ENCODE data around the gene PEX26. TPM values are rescaled to one million over a fixed set of nuclear protein-coding genes. Genes with fewer than 3 reads are reported as not detected.

PEX26 gene
- total and polyA plus RNA-seq, 12 donors, result 8.4 to 57.8 (median 34.0) TPM

DNA sequence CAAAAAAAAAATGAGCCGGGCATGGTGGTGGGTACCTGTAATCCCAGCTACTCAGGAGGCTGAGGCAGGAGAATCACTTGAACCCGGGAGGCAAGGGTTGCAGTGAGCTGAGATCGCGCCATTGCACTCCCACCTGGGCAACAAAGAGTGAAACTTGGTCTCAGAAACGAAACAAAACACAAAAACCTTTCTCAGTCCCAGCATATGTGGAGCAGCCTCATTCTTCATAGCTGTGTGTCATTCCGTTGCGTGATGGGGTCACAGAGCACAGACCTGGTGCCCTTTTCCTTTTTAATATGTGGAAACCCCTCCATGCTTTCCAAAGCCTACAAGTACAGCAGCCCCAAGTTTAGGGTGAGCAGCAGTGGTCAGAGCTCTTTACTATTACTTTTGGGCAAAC is 13.7 kb downstream of the PEX26 start:
- TF ChIP-seq, protein P1, sequence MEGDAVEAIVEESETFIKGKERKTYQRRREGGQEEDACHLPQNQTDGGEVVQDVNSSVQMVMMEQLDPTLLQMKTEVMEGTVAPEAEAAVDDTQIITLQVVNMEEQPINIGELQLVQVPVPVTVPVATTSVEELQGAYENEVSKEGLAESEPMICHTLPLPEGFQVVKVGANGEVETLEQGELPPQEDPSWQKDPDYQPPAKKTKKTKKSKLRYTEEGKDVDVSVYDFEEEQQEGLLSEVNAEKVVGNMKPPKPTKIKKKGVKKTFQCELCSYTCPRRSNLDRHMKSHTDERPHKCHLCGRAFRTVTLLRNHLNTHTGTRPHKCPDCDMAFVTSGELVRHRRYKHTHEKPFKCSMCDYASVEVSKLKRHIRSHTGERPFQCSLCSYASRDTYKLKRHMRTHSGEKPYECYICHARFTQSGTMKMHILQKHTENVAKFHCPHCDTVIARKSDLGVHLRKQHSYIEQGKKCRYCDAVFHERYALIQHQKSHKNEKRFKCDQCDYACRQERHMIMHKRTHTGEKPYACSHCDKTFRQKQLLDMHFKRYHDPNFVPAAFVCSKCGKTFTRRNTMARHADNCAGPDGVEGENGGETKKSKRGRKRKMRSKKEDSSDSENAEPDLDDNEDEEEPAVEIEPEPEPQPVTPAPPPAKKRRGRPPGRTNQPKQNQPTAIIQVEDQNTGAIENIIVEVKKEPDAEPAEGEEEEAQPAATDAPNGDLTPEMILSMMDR (IDR thresholded peaks at IDR 0.05), result no peak
- TF ChIP-seq POLR2A (IDR thresholded peaks at IDR 0.05), result no peak
- Histone ChIP-seq H3K36me3 (replicated peaks in 1 of 2) (peaks cover 0 to 25% of the 10 kb centered on the region in 2 donors), H3K27ac (peak overlapping the region; percentile 58 to 98 (median 93)), H3K4me1 (replicated peaks in 1 of 2) (peaks cover 17 to 23% of the 10 kb centered on the region in 2 donors), H3K4me3 (peak overlapping the region in 1 of 4 donors; percentile 25), H3K9me3 (replicated peaks in 1 of 3) (no peaks in the 10 kb centered on the region), H3K27me3 (no peaks in the 10 kb centered on the region)
- 41 to 60% (median 52%) methylated on average over 7 of the region's 7 CpGs for WGBS, 4 donors
- DNase-seq, result peak in 1 of 7 donors; percentile 37
- intact Hi-C loops (cut with DNase I), result no loop called here

DNA sequence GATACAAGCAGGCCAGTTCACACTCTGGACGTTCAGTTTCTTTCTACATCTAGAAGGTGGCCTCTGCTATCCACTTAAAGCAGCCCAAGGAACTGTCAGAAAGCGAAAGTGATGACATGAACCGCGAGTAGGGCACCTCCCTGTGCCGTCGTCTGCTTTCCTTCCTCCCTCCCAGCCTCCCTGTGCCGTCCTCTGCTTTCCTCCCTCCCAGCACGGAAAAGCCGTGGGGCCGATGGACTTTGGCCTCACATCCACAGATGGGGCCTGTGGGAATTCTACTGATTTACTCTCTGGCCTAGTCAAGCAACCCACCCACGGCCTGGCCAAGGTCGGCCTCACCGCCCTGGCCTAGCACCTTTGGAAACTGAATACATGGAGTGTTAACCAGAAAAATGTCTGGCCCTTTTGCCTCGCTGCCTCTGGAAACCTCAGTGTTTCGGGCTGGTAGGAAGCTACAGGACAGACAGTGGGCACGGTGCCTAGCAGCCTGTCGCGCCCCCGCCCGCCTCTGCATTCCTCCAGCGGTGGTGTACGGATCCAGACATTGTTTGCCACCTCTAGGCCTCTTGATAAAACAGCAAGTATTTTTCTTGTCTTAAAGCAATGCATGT is 14.2 kb downstream of the PEX26 start:
- peaks cover 17 to 23% of the 10 kb centered on the region in 2 donors for H3K4me1 ChIP-seq (replicated peaks in 1 of 2)
- peaks cover 0 to 21% of the 10 kb centered on the region in 2 donors for H3K36me3 ChIP-seq (replicated peaks in 1 of 2)
- H3K27me3 ChIP-seq, result no peaks in the 10 kb centered on the region
- peak overlapping the region; percentile 58 to 98 (median 93) for H3K27ac ChIP-seq
- H3K9me3 ChIP-seq (replicated peaks in 1 of 3), result no peaks in the 10 kb centered on the region
- peak; percentile 74 to 92 (median 87) for DNase-seq
- 19 to 25% (median 22%) methylated on average over 11 to 22 of the region's 22 CpGs for WGBS, 4 donors
- intact Hi-C loops (cut with DNase I), result no loop called here
- no peak for TF ChIP-seq POLR2A (IDR thresholded peaks at IDR 0.05)
- TF ChIP-seq, protein P1 (IDR thresholded peaks at IDR 0.05), result peak in 4 of 6 experiments; percentile 19 to 41 (median 30)
- H3K4me3 ChIP-seq, result peak overlapping the region in 1 of 4 donors; percentile 25

DNA sequence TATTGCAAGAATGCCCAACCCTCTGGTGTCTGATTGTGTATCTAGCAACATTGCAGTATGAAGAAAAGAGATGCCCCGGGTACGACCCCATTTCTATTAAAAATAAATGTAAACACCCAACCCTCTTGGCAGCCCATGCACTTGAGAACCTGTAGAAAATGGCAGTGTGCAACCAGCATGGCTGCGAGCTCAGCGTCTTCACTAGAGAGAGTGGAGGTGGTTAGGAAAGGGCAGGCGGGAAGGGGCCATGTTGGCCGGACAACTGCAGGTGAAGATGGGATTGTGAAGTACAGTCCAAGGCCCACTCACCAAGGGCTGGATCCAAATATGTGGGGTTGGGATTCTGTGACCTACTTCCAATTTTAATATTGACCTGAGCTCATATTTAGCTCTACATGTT is 15.9 kb downstream of the PEX26 start:
- no peak overlapping the region for H3K27ac ChIP-seq
- no peak overlapping the region for H3K4me3 ChIP-seq
- peaks cover 0 to 4% of the 10 kb centered on the region in 2 donors for H3K36me3 ChIP-seq (replicated peaks in 1 of 2)
- intact Hi-C loops (cut with DNase I), result no loop called here
- TF ChIP-seq, protein P1 (IDR thresholded peaks at IDR 0.05), result no peak
- no peak for TF ChIP-seq POLR2A (IDR thresholded peaks at IDR 0.05)
- WGBS, 4 donors, result 92 to 98% (median 94%) methylated on average over 6 of the region's 6 CpGs
- H3K27me3 ChIP-seq, result no peaks in the 10 kb centered on the region
- H3K4me1 ChIP-seq (replicated peaks in 1 of 2), result peaks cover 17 to 18% of the 10 kb centered on the region in 2 donors
- no peak for DNase-seq
- no peaks in the 10 kb centered on the region for H3K9me3 ChIP-seq (replicated peaks in 1 of 3)

DNA sequence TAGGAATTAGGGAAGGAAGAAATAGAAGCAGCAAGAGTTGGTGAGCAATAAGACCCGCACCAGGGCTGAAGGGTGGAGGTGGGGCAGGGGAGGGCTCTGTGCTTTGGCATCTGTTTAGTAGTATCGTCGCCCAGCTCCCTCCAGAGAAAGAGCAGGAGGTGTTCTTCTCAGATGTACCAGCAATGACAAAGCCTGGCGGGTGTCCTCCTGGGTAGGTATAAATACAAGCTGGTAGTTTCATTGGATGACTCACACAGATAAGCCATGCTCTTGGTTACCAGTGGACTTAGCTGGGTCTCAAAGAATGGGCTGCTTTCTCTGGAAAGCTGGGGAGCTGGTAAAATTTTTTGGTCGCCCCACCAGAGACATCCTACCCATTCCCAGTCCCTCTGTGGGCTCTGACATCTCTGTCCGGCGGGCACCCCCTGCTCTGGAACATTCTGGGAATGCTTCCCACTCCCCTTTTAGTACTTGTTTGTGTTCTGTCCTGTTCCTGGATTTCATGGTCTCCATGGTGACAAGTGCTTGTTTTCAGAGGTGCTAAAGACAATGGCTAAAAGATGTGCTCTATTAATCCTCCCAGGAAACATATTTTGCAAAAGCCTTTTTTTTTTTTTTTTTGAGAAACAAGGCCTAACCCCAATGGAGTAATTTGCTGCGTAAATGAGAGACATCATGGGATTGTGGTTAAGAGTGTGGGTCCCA is 17.5 kb downstream of the PEX26 start:
- TF ChIP-seq, protein P1 (IDR thresholded peaks at IDR 0.05), result no peak
- no peak for TF ChIP-seq POLR2A (IDR thresholded peaks at IDR 0.05)
- DNase-seq, result no peak
- Histone ChIP-seq H3K4me3 (no peak overlapping the region), H3K36me3 (replicated peaks in 1 of 2) (no peaks in the 10 kb centered on the region), H3K27ac (no peak overlapping the region), H3K9me3 (replicated peaks in 1 of 3) (no peaks in the 10 kb centered on the region), H3K4me1 (replicated peaks in 1 of 2) (peaks cover 15 to 17% of the 10 kb centered on the region in 2 donors), H3K27me3 (no peaks in the 10 kb centered on the region)
- intact Hi-C loops (cut with DNase I), result no loop called here
- 91 to 96% (median 95%) methylated on average over 8 of the region's 8 CpGs for WGBS, 4 donors
